Liver (tissue), 9 donors: ENCODE data around the gene ROBO2. TPM values are rescaled to one million over a fixed set of nuclear protein-coding genes. Genes with fewer than 3 reads are reported as not detected.

Experiments used
- DNase-seq: peaks from one replicate; pipeline ENCODE4 v3.0.0-alpha.2; 2017; ENCODE audit warnings: low spot score
- H3K27ac ChIP-seq, 2 donors: one replicate each; pipeline ENCODE4 v1.7.0; 2013; ENCODE audit warnings: inconsistent platforms in 2 of 2, low read length in 2 of 2, control low read depth in 1 of 2, low read depth in 1 of 2, mild to moderate bottlenecking in 1 of 2
- H3K27me3 ChIP-seq, 4 donors: one replicate each; pipeline versions ENCODE4 v1.6.1 to v1.7.0; 2013; ENCODE audit warnings: low read length in 3 of 4, inconsistent platforms in 1 of 4, mild to moderate bottlenecking in 1 of 4, moderate library complexity in 1 of 4; ENCODE audit not compliant: control insufficient read depth in 4 of 4, insufficient read depth in 4 of 4
- H3K36me3 ChIP-seq, 4 donors: one replicate each; pipeline versions ENCODE4 v1.6.1 to v1.7.0; 2013; ENCODE audit warnings: low read length in 3 of 4, mild to moderate bottlenecking in 3 of 4, low read depth in 1 of 4, moderate library complexity in 1 of 4; ENCODE audit not compliant: control insufficient read depth in 4 of 4, insufficient read depth in 3 of 4
- H3K4me1 ChIP-seq, 4 donors: one replicate each; pipeline versions ENCODE4 v1.6.1 to v1.7.0; 2013; ENCODE audit warnings: low read length in 3 of 4, mild to moderate bottlenecking in 3 of 4, moderate library complexity in 1 of 4; ENCODE audit not compliant: control insufficient read depth in 4 of 4, insufficient read depth in 4 of 4
- H3K4me3 ChIP-seq, 3 donors: one replicate each; pipeline versions ENCODE4 v1.6.1 to v1.7.0; 2013; ENCODE audit warnings: low read length in 3 of 3, control low read depth in 1 of 3, low read depth in 1 of 3, mild to moderate bottlenecking in 1 of 3
- H3K9ac ChIP-seq, 2 donors: one replicate each; pipeline ENCODE4 v1.7.0; 2013; ENCODE audit warnings: low read length in 2 of 2, mild to moderate bottlenecking in 2 of 2, moderate library complexity in 2 of 2, control low read depth in 1 of 2, low read depth in 1 of 2
- H3K9me3 ChIP-seq, 4 donors: one replicate each; pipeline versions ENCODE4 v1.6.1 to v1.7.0; 2013; ENCODE audit warnings: low read length in 3 of 4; ENCODE audit not compliant: control insufficient read depth in 4 of 4
- EGR1 ChIP-seq, 2 donors: IDR thresholded peaks; 2 replicates each; pipeline ENCODE4 v1.6.1; 2016 to 2018; ENCODE audit warnings: antibody characterized with exemption in 2 of 2, low read depth in 2 of 2
- FOXA1 ChIP-seq: IDR thresholded peaks from 2 replicates; pipeline ENCODE4 v1.6.1; 2016; ENCODE audit warnings: antibody characterized with exemption
- FOXA2 ChIP-seq: IDR thresholded peaks from 2 replicates; pipeline ENCODE4 v1.6.1; 2016; ENCODE audit warnings: antibody characterized with exemption
- GABPA ChIP-seq, 2 donors: IDR thresholded peaks in 1 of 2; conservative IDR thresholded peaks in 1 of 2; 2 replicates each; pipeline ENCODE4 v1.6.1; 2016; ENCODE audit warnings: antibody characterized with exemption in 2 of 2, mild to moderate bottlenecking in 1 of 2, moderate library complexity in 1 of 2
- HNF4A ChIP-seq, 2 donors: conservative IDR thresholded peaks; 2 replicates each; pipeline ENCODE4 v1.6.1; 2016; ENCODE audit warnings: antibody characterized with exemption in 2 of 2, mild to moderate bottlenecking in 2 of 2
- HNF4G ChIP-seq: IDR thresholded peaks from 2 replicates; pipeline ENCODE4 v1.6.1; 2016; ENCODE audit warnings: antibody characterized with exemption
- JUND ChIP-seq, 2 donors: IDR thresholded peaks; 2 replicates each; pipeline ENCODE4 v1.6.1; 2016; ENCODE audit warnings: antibody characterized with exemption in 2 of 2
- NR2F2 ChIP-seq: IDR thresholded peaks from 2 replicates; pipeline ENCODE4 v1.6.1; 2016; ENCODE audit warnings: antibody characterized with exemption
- SP1 ChIP-seq: IDR thresholded peaks from 2 replicates; pipeline ENCODE4 v1.6.1; 2018; ENCODE audit warnings: antibody characterized with exemption, mild to moderate bottlenecking
- TAF1 ChIP-seq: conservative IDR thresholded peaks from 2 replicates; pipeline ENCODE4 v1.6.1; 2016; ENCODE audit warnings: antibody characterized with exemption, mild to moderate bottlenecking
- YY1 ChIP-seq: IDR thresholded peaks from 2 replicates; pipeline ENCODE4 v1.6.1; 2016; ENCODE audit warnings: antibody characterized with exemption, mild to moderate bottlenecking
- ZBTB33 ChIP-seq: IDR thresholded peaks from 2 replicates; pipeline ENCODE4 v1.6.1; 2016; ENCODE audit warnings: antibody characterized with exemption
- WGBS: extraction: QIAGEN DNeasy Blood & Tissue Kit; methylation state at CpG from one replicate; pipeline ENCODE4 v1.1.7; 2013; 5-methylcytosine and 5-hydroxymethylcytosine counted together
- polyA plus RNA-seq, 2 donors: library from polyadenylated mRNA; stranded (reverse) in 1 of 2; unstranded in 1 of 2; fragments of 200-250 nt in 1 of 2; fragments of >200 nt in 1 of 2; fragmentation: Nextera tagmentation in 1 of 2; extraction: Ambion mirVana in 1 of 2; gene quantifications; one replicate each; pipeline versions ENCODE4 v1.2.1 to v1.2.3, GENCODE V29; 2013 to 2015
- total RNA-seq, 2 donors: library from RNA; depleted of rRNA; stranded (reverse); fragments of >200 nt; gene quantifications; one replicate each; pipeline ENCODE4 v1.2.3, GENCODE V29; 2014
- TF ChIP-seq, protein P1 (sequence below): IDR thresholded peaks from 2 replicates; pipeline ENCODE4 v1.6.1; 2016; ENCODE audit warnings: antibody characterized with exemption, mild to moderate bottlenecking
- TF ChIP-seq, protein P2 (sequence below): IDR thresholded peaks from 2 replicates; pipeline ENCODE4 v1.6.1; 2016; ENCODE audit warnings: antibody characterized with exemption
- TF ChIP-seq, protein P3 (sequence below): IDR thresholded peaks from 2 replicates; pipeline ENCODE4 v1.6.1; 2016; ENCODE audit warnings: antibody characterized with exemption
- donor health status: healthy.
- donor health status: healthy.
- donor health status: healthy.
- donor health status: healthy.
- donor health status: healthy.

Gene ROBO2
- total and polyA plus RNA-seq, 4 donors, result 0.22 to 19.4 (median 1.1) TPM

GRCh38 chr3:77370413-77370812, 330.5 kb downstream of the ROBO2 start:
- no peak for DNase-seq
- H3K4me3 ChIP-seq, result no peak overlapping the region
- no peak overlapping the region for H3K27ac ChIP-seq
- H3K27me3 ChIP-seq, result no peaks in the 10 kb centered on the region
- H3K36me3 ChIP-seq, result no peaks in the 10 kb centered on the region
- H3K4me1 ChIP-seq, result no peaks in the 10 kb centered on the region
- TF ChIP-seq FOXA1, result no peak
- TF ChIP-seq YY1, result no peak
- no peak for TF ChIP-seq NR2F2
- no peak for TF ChIP-seq HNF4A (conservative IDR thresholded peaks at IDR 0.05)
- no peak for TF ChIP-seq JUND (IDR thresholded peaks at IDR 0.05)
- no peak for TF ChIP-seq EGR1 (IDR thresholded peaks at IDR 0.05; ENCODE audit: low read depth in 2 of 2)
- H3K9me3 ChIP-seq, result no peaks in the 10 kb centered on the region
- H3K9ac ChIP-seq, result no peak overlapping the region
- WGBS, result 74% methylated on average over 5 of the region's 5 CpGs

DNA sequence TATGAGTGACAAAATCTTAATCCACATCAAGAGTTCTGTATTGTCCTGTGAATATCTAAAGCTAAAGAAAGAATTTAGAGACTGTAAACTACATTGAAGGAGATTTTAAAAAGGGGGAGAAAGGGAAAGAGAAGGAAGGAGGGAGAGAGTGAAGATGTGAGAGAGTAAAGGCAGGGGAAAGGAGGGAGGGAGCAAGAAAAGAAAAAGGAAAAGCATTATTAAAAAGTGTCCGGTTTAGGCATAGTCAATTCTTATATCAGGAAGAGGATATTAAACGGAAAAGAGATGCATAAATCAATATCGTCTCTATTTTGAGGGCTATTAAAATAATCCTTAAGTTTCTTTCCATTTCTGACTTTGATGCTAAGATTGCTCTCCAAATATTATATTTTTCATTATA, 332.1 kb downstream of the ROBO2 start:
- WGBS, result 62% methylated on average over 3 of the region's 3 CpGs
- DNase-seq, result no peak
- no peak for TF ChIP-seq ZBTB33
- TF ChIP-seq SP1, result no peak
- Histone ChIP-seq H3K9me3 (no peaks in the 10 kb centered on the region), H3K27ac (no peak overlapping the region), H3K4me3 (no peak overlapping the region), H3K9ac (no peak overlapping the region), H3K4me1 (no peaks in the 10 kb centered on the region), H3K36me3 (no peaks in the 10 kb centered on the region), H3K27me3 (no peaks in the 10 kb centered on the region)

DNA sequence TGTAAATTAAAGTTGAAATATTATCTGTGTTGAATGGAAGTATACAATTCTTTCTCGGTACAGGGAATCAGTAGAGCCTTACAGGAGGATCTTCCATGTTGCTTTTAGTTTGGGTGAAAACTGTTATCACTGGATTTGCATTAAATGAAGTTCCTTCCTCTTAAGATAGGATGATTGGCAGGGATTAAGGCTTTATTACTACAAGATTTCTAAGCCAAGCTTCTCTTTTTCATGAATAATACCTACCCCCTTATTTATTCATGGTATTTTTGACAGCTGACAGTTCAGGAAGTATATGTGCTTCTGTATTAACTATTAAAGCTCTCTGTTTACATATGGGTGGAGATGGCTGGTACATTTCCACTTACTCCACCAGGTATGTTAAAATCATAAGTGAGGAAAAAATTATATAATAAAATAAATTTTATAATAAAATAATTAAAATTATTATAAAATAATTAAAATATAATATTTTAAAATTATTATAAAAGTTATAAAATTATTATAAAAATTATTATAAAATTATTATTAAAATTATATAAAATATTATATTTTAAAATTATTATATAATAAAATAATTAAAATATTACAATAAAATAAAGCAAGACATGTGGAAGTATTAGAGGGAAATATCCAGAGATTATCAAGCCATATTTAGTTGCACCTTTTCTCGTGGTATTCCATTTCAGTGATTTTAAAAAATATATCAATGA, 332.9 kb downstream of the ROBO2 start:
- no peak for DNase-seq
- no peak overlapping the region for H3K27ac ChIP-seq
- no peaks in the 10 kb centered on the region for H3K36me3 ChIP-seq
- H3K27me3 ChIP-seq, result no peaks in the 10 kb centered on the region
- 88% methylated on average over 2 of the region's 2 CpGs for WGBS
- TF ChIP-seq, protein P1, sequence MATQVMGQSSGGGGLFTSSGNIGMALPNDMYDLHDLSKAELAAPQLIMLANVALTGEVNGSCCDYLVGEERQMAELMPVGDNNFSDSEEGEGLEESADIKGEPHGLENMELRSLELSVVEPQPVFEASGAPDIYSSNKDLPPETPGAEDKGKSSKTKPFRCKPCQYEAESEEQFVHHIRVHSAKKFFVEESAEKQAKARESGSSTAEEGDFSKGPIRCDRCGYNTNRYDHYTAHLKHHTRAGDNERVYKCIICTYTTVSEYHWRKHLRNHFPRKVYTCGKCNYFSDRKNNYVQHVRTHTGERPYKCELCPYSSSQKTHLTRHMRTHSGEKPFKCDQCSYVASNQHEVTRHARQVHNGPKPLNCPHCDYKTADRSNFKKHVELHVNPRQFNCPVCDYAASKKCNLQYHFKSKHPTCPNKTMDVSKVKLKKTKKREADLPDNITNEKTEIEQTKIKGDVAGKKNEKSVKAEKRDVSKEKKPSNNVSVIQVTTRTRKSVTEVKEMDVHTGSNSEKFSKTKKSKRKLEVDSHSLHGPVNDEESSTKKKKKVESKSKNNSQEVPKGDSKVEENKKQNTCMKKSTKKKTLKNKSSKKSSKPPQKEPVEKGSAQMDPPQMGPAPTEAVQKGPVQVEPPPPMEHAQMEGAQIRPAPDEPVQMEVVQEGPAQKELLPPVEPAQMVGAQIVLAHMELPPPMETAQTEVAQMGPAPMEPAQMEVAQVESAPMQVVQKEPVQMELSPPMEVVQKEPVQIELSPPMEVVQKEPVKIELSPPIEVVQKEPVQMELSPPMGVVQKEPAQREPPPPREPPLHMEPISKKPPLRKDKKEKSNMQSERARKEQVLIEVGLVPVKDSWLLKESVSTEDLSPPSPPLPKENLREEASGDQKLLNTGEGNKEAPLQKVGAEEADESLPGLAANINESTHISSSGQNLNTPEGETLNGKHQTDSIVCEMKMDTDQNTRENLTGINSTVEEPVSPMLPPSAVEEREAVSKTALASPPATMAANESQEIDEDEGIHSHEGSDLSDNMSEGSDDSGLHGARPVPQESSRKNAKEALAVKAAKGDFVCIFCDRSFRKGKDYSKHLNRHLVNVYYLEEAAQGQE, result no peak
- TF ChIP-seq HNF4A (conservative IDR thresholded peaks at IDR 0.05) (no peak), SP1 (no peak), TAF1 (no peak), HNF4G (no peak), FOXA1 (no peak), FOXA2 (no peak), EGR1 (IDR thresholded peaks at IDR 0.05; ENCODE audit: low read depth in 2 of 2) (no peak), GABPA (IDR thresholded peaks at IDR 0.05 in 1 of 2, conservative IDR thresholded peaks at IDR 0.05 in 1 of 2) (no peak)
- TF ChIP-seq, protein P2, sequence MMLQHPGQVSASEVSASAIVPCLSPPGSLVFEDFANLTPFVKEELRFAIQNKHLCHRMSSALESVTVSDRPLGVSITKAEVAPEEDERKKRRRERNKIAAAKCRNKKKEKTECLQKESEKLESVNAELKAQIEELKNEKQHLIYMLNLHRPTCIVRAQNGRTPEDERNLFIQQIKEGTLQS, result no peak
- TF ChIP-seq, protein P3, sequence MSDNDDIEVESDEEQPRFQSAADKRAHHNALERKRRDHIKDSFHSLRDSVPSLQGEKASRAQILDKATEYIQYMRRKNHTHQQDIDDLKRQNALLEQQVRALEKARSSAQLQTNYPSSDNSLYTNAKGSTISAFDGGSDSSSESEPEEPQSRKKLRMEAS, result no peak
- H3K9me3 ChIP-seq, result no peaks in the 10 kb centered on the region
- no peaks in the 10 kb centered on the region for H3K4me1 ChIP-seq
- no peak overlapping the region for H3K9ac ChIP-seq
- H3K4me3 ChIP-seq, result no peak overlapping the region
